ENCODE measurements around the gene MGP. TPM values are rescaled to one million over a fixed set of nuclear protein-coding genes. Genes with fewer than 3 reads are reported as not detected.

The MGP gene
- total RNA-seq, 2 experiments from 2014 or later = 1.3 to 1.8 TPM

DNA sequence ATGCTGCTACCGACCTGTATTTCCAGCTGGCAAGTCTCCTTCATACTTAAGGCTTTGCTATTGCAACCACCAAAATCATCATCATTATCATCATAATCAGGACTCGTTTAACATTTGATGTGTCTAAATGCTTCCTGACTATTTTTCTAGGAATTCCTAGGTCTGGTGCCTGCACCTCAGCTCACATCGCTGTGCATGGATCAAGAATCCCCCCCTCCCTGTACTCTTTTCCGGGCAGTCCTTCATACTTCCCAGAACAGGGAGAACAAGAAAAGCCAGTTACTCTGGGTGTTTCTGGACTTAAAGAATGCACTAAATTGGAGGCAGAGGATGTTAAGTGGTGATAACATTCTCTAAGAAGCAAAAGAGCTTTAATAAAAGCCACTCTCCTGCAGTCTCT lies 43.3 kb upstream of the MGP start:
- no peak for TF ChIP-seq CTCF (IDR thresholded peaks at IDR 0.05)
- Histone ChIP-seq H3K4me1 (ENCODE audit: insufficient read depth, low read length) (no peaks in the 10 kb centered on the region), H3K27ac (ENCODE audit: low read depth in 1 of 2, low read length in 2 of 2) (no peak overlapping the region), H3K4me3 (ENCODE audit: low read length) (no peak overlapping the region), H3K36me3 (ENCODE audit: insufficient read depth, low read length) (peaks cover 68% of the 10 kb centered on the region), H3K9me3 (ENCODE audit: control insufficient read depth in 1 of 2, insufficient read depth in 1 of 2, low read length in 2 of 2) (no peaks in the 10 kb centered on the region), H3K27me3 (ENCODE audit: control insufficient read depth in 1 of 2, insufficient read depth in 2 of 2, low read length in 2 of 2) (no peaks in the 10 kb centered on the region)
- Mint-ChIP-seq H3K27ac (no peak overlapping the region), H3K27me3 (no peaks in the 10 kb centered on the region), H3K9me3 (no peaks in the 10 kb centered on the region), H3K4me1 (ENCODE audit: low read depth) (peaks cover 4% of the 10 kb centered on the region), H3K4me3 (no peak overlapping the region), H3K36me3 (ENCODE audit: low read depth) (peaks cover 82% of the 10 kb centered on the region)
- ChIA-PET CTCF (interaction anchor here (0.9 to 1.6 kb wide), 2 partner anchors 67 kb away, joined by 5 to 6 read pairs; no protein-coding TSS in a partner anchor), POLR2A (no interaction called here)
- intact Hi-C loops (cut with DNase I, micrococcal nuclease) = no loop called here
- DNase-seq (no peak), ATAC-seq (ENCODE audit: poor library complexity) (no peak)

GRCh38 chr12:14927267-14927666 lies 41.6 kb upstream of the MGP start:
- no peak overlapping the region for H3K4me3 ChIP-seq (ENCODE audit: low read length)
- DNase-seq (no peak), ATAC-seq (ENCODE audit: poor library complexity) (no peak)
- peaks cover 52% of the 10 kb centered on the region for H3K36me3 ChIP-seq (ENCODE audit: insufficient read depth, low read length)
- Mint-ChIP-seq H3K27me3 (no peaks in the 10 kb centered on the region), H3K4me3 (no peak overlapping the region), H3K36me3 (ENCODE audit: low read depth) (peaks cover 69% of the 10 kb centered on the region), H3K9me3 (no peaks in the 10 kb centered on the region), H3K27ac (no peak overlapping the region), H3K4me1 (ENCODE audit: low read depth) (peaks cover 4% of the 10 kb centered on the region)
- no peaks in the 10 kb centered on the region for H3K4me1 ChIP-seq (ENCODE audit: insufficient read depth, low read length)
- CTCF ChIA-PET = interaction anchor here (0.9 kb wide), 1 partner anchor 12 kb away, joined by 4 read pairs; no protein-coding TSS in a partner anchor
- H3K9me3 ChIP-seq (ENCODE audit: control insufficient read depth in 1 of 2, insufficient read depth in 1 of 2, low read length in 2 of 2) = no peaks in the 10 kb centered on the region
- H3K27ac ChIP-seq (ENCODE audit: low read depth in 1 of 2, low read length in 2 of 2) = no peak overlapping the region
- POLR2A ChIA-PET = interaction anchor here (1.0 to 1.4 kb wide), 2 partner anchors 13 to 21 kb away, joined by 3 to 4 read pairs; no protein-coding TSS in a partner anchor
- intact Hi-C loops (cut with DNase I, micrococcal nuclease) = no loop called here
- no peaks in the 10 kb centered on the region for H3K27me3 ChIP-seq (ENCODE audit: control insufficient read depth in 1 of 2, insufficient read depth in 2 of 2, low read length in 2 of 2)
- no peak for TF ChIP-seq CTCF (IDR thresholded peaks at IDR 0.05)

GRCh38 chr12:14924541-14924940 lies 38.9 kb upstream of the MGP start:
- intact Hi-C loops (cut with DNase I, micrococcal nuclease) = loop anchor here in 1 of 2 experiments (5.0 kb wide), 1 partner anchor 42 kb away; no protein-coding TSS in a partner anchor
- no peak overlapping the region for H3K4me3 Mint-ChIP-seq
- Histone ChIP-seq H3K36me3 (ENCODE audit: insufficient read depth, low read length) (peaks cover 44% of the 10 kb centered on the region), H3K4me1 (ENCODE audit: insufficient read depth, low read length) (peaks cover 15% of the 10 kb centered on the region), H3K9me3 (ENCODE audit: control insufficient read depth in 1 of 2, insufficient read depth in 1 of 2, low read length in 2 of 2) (no peaks in the 10 kb centered on the region), H3K27ac (ENCODE audit: low read depth in 1 of 2, low read length in 2 of 2) (no peak overlapping the region), H3K27me3 (ENCODE audit: control insufficient read depth in 1 of 2, insufficient read depth in 2 of 2, low read length in 2 of 2) (no peaks in the 10 kb centered on the region), H3K4me3 (ENCODE audit: low read length) (no peak overlapping the region)
- no peaks in the 10 kb centered on the region for H3K27me3 Mint-ChIP-seq
- CTCF ChIA-PET = no interaction called here
- POLR2A ChIA-PET = no interaction called here
- H3K36me3 Mint-ChIP-seq (ENCODE audit: low read depth) = peaks cover 66% of the 10 kb centered on the region
- ATAC-seq (ENCODE audit: poor library complexity) (no peak), DNase-seq (no peak)
- no peak for TF ChIP-seq CTCF (IDR thresholded peaks at IDR 0.05)
- peaks cover 23% of the 10 kb centered on the region for H3K4me1 Mint-ChIP-seq (ENCODE audit: low read depth)
- no peaks in the 10 kb centered on the region for H3K9me3 Mint-ChIP-seq
- no peak overlapping the region for H3K27ac Mint-ChIP-seq
